ENCODE measurements around the gene POU3F1.
"Not testable (repeated sequence)": the region's sequence is repeated elsewhere in the genome, so short reads cannot be mapped to it uniquely, and the experiment has no call there.

POU3F1 gene

GRCh38 chr1:38037221-38037939 lies 9.2 kb downstream of the POU3F1 start:
- H3K4ac ChIP-seq (ENCODE audit: low read length) = no peak overlapping the region
- no peak overlapping the region for H3K4me3 ChIP-seq (ENCODE audit: low read length in 2 of 2)
- no peak overlapping the region for H2BK15ac ChIP-seq (ENCODE audit: low read length)
- H4K8ac ChIP-seq (ENCODE audit: low read depth, low read length) = no peak overlapping the region
- peaks cover 11 to 53% of the 10 kb centered on the region in 2 donors for H3K36me3 ChIP-seq (replicated peaks in 1 of 2; ENCODE audit: control insufficient read depth in 2 of 2, insufficient read depth in 2 of 2, low read length in 2 of 2)
- no peak overlapping the region for H3K14ac ChIP-seq (ENCODE audit: low read length)
- no peak overlapping the region for H3K27ac ChIP-seq (replicated peaks; ENCODE audit: low read length)
- no peak overlapping the region for H3K9ac ChIP-seq (ENCODE audit: low read depth, low read length, poor library complexity)
- H3K4me1 ChIP-seq (ENCODE audit: control insufficient read depth in 2 of 2, insufficient read depth in 1 of 2, low read depth in 1 of 2, low read length in 2 of 2) = peaks cover 11 to 18% of the 10 kb centered on the region in 2 donors
- H3K23ac ChIP-seq (ENCODE audit: low read depth, low read length, poor library complexity) = no peak overlapping the region
- H2BK12ac ChIP-seq (ENCODE audit: low read length) = no peak overlapping the region
- H3K27me3 ChIP-seq (ENCODE audit: control insufficient read depth in 3 of 3, insufficient read depth in 3 of 3, low read depth in 1 of 3, low read length in 3 of 3) = no peaks in the 10 kb centered on the region
- H3K79me1 ChIP-seq (ENCODE audit: low read depth, low read length) = peaks cover 4% of the 10 kb centered on the region
- no peak overlapping the region for H2AK5ac ChIP-seq (ENCODE audit: low read depth, low read length)
- DNase-seq (ENCODE audit: low spot score) = no peak
- H3K9me3 ChIP-seq (replicated peaks in 1 of 2; ENCODE audit: control insufficient read depth in 2 of 2, insufficient read depth in 1 of 2, low read depth in 1 of 2, low read length in 2 of 2) = peaks cover 7 to 10% of the 10 kb centered on the region in 2 donors
- H4K91ac ChIP-seq (ENCODE audit: low read depth, low read length, poor library complexity) = no peak overlapping the region
- H2BK5ac ChIP-seq (ENCODE audit: low read length) = no peak overlapping the region
- H2BK120ac ChIP-seq (ENCODE audit: low read depth, low read length) = no peak overlapping the region
- no CpG with 5 or more reads among the region's 5 CpGs for WGBS, 2 donors (ENCODE audit: extremely low coverage in 2 of 2, insufficient read length in 2 of 2, insufficient replicate concordance in 1 of 2)
- H2AFZ ChIP-seq (ENCODE audit: low read length) = no peak overlapping the region
- H3K4me2 ChIP-seq (ENCODE audit: insufficient read depth, low read length, poor library complexity, severe bottlenecking) = no peak overlapping the region
- H3K18ac ChIP-seq (ENCODE audit: low read length) = no peak overlapping the region

DNA sequence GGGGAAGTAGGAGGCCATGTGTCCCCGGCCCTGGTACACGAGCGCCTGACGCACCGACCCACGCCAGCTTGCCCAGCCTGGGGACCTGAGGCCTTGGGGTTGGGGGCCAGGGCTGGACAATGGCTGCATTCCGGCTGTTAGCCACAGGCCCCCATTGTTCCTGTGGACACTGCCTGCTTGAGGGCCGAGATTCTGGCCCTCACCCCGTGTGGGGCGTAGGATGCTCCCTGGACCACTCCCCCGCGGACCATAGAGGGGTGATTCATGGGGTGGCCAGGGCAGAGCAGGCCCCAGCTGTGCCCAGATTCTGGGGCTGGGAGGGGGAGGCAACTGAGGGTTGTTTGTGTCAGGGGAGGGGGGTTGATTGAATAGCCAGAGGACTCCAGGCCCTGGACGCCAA lies 11.7 kb downstream of the POU3F1 start:
- H3K79me1 ChIP-seq (ENCODE audit: low read depth, low read length) = no peaks in the 10 kb centered on the region
- no peak overlapping the region for H3K4ac ChIP-seq (ENCODE audit: low read length)
- H3K4me1 ChIP-seq (ENCODE audit: control insufficient read depth in 2 of 2, insufficient read depth in 1 of 2, low read depth in 1 of 2, low read length in 2 of 2) = peaks cover 16 to 18% of the 10 kb centered on the region in 2 donors
- H3K9me3 ChIP-seq (replicated peaks in 1 of 2; ENCODE audit: control insufficient read depth in 2 of 2, insufficient read depth in 1 of 2, low read depth in 1 of 2, low read length in 2 of 2) = peaks cover 7 to 10% of the 10 kb centered on the region in 2 donors
- no peak overlapping the region for H3K4me3 ChIP-seq (ENCODE audit: low read length in 2 of 2)
- no peak overlapping the region for H2BK15ac ChIP-seq (ENCODE audit: low read length)
- no CpG with 5 or more reads among the region's 13 CpGs for WGBS, 2 donors (ENCODE audit: extremely low coverage in 2 of 2, insufficient read length in 2 of 2, insufficient replicate concordance in 1 of 2)
- H2BK12ac ChIP-seq (ENCODE audit: low read length) = no peak overlapping the region
- peaks cover 9 to 28% of the 10 kb centered on the region in 2 donors for H3K36me3 ChIP-seq (replicated peaks in 1 of 2; ENCODE audit: control insufficient read depth in 2 of 2, insufficient read depth in 2 of 2, low read length in 2 of 2)
- peak overlapping the region; percentile 5 for H3K9ac ChIP-seq (ENCODE audit: low read depth, low read length, poor library complexity)
- H3K27ac ChIP-seq (replicated peaks; ENCODE audit: low read length) = no peak overlapping the region
- H2AK5ac ChIP-seq (ENCODE audit: low read depth, low read length) = peak overlapping the region; percentile 72
- H4K8ac ChIP-seq (ENCODE audit: low read depth, low read length) = no peak overlapping the region
- H2BK120ac ChIP-seq (ENCODE audit: low read depth, low read length) = no peak overlapping the region
- H3K23ac ChIP-seq (ENCODE audit: low read depth, low read length, poor library complexity) = peak overlapping the region; percentile 87
- H3K18ac ChIP-seq (ENCODE audit: low read length) = peak overlapping the region; percentile 51
- H3K27me3 ChIP-seq (ENCODE audit: control insufficient read depth in 3 of 3, insufficient read depth in 3 of 3, low read depth in 1 of 3, low read length in 3 of 3) = no peaks in the 10 kb centered on the region
- H3K4me2 ChIP-seq (ENCODE audit: insufficient read depth, low read length, poor library complexity, severe bottlenecking) = no peak overlapping the region
- H2AFZ ChIP-seq (ENCODE audit: low read length) = no peak overlapping the region
- DNase-seq (ENCODE audit: low spot score) = no peak
- no peak overlapping the region for H2BK5ac ChIP-seq (ENCODE audit: low read length)
- H4K91ac ChIP-seq (ENCODE audit: low read depth, low read length, poor library complexity) = no peak overlapping the region
- H3K14ac ChIP-seq (ENCODE audit: low read length) = peak overlapping the region; percentile 57

GRCh38 chr1:38032992-38033391 lies 13.6 kb downstream of the POU3F1 start:
- H3K27ac ChIP-seq (replicated peaks; ENCODE audit: low read length); H3K14ac ChIP-seq (ENCODE audit: low read length); H2BK5ac ChIP-seq (ENCODE audit: low read length); H4K8ac ChIP-seq (ENCODE audit: low read depth, low read length); H2BK12ac ChIP-seq (ENCODE audit: low read length); H3K4me3 ChIP-seq (ENCODE audit: low read length in 2 of 2); H3K79me1 ChIP-seq (ENCODE audit: low read depth, low read length); H3K9ac ChIP-seq (ENCODE audit: low read depth, low read length, poor library complexity); H3K23ac ChIP-seq (ENCODE audit: low read depth, low read length, poor library complexity); DNase-seq (ENCODE audit: low spot score); H2AK5ac ChIP-seq (ENCODE audit: low read depth, low read length); H2AFZ ChIP-seq (ENCODE audit: low read length); H3K4ac ChIP-seq (ENCODE audit: low read length); H3K27me3 ChIP-seq (ENCODE audit: control insufficient read depth in 3 of 3, insufficient read depth in 3 of 3, low read depth in 1 of 3, low read length in 3 of 3); H3K4me2 ChIP-seq (ENCODE audit: insufficient read depth, low read length, poor library complexity, severe bottlenecking); H3K9me3 ChIP-seq (replicated peaks in 1 of 2; ENCODE audit: control insufficient read depth in 2 of 2, insufficient read depth in 1 of 2, low read depth in 1 of 2, low read length in 2 of 2); H2BK120ac ChIP-seq (ENCODE audit: low read depth, low read length); H2BK15ac ChIP-seq (ENCODE audit: low read length); H3K18ac ChIP-seq (ENCODE audit: low read length); H4K91ac ChIP-seq (ENCODE audit: low read depth, low read length, poor library complexity): not testable (repeated sequence)
- peaks cover 28 to 34% of the 10 kb centered on the region in 2 donors for H3K4me1 ChIP-seq (ENCODE audit: control insufficient read depth in 2 of 2, insufficient read depth in 1 of 2, low read depth in 1 of 2, low read length in 2 of 2)
- no CpG with 5 or more reads among the region's 2 CpGs for WGBS, 2 donors (ENCODE audit: extremely low coverage in 2 of 2, insufficient read length in 2 of 2, insufficient replicate concordance in 1 of 2)
- H3K36me3 ChIP-seq (replicated peaks in 1 of 2; ENCODE audit: control insufficient read depth in 2 of 2, insufficient read depth in 2 of 2, low read length in 2 of 2) = peaks cover 2 to 13% of the 10 kb centered on the region in 2 donors

GRCh38 chr1:38031513-38031866 lies 15.1 kb downstream of the POU3F1 start:
- H4K8ac ChIP-seq (ENCODE audit: low read depth, low read length) = no peak overlapping the region
- H3K27me3 ChIP-seq (ENCODE audit: control insufficient read depth in 3 of 3, insufficient read depth in 3 of 3, low read depth in 1 of 3, low read length in 3 of 3) = no peaks in the 10 kb centered on the region
- no peak for DNase-seq (ENCODE audit: low spot score)
- no peak overlapping the region for H2AK5ac ChIP-seq (ENCODE audit: low read depth, low read length)
- H3K27ac ChIP-seq (replicated peaks; ENCODE audit: low read length) = no peak overlapping the region
- no peak overlapping the region for H3K4ac ChIP-seq (ENCODE audit: low read length)
- no peak overlapping the region for H3K14ac ChIP-seq (ENCODE audit: low read length)
- H2BK15ac ChIP-seq (ENCODE audit: low read length) = no peak overlapping the region
- no peak overlapping the region for H3K4me3 ChIP-seq (ENCODE audit: low read length in 2 of 2)
- H3K79me1 ChIP-seq (ENCODE audit: low read depth, low read length) = no peaks in the 10 kb centered on the region
- peaks cover 0 to 8% of the 10 kb centered on the region in 2 donors for H3K36me3 ChIP-seq (replicated peaks in 1 of 2; ENCODE audit: control insufficient read depth in 2 of 2, insufficient read depth in 2 of 2, low read length in 2 of 2)
- peak overlapping the region; percentile 12 for H3K23ac ChIP-seq (ENCODE audit: low read depth, low read length, poor library complexity)
- no peak overlapping the region for H2BK120ac ChIP-seq (ENCODE audit: low read depth, low read length)
- H3K4me1 ChIP-seq (ENCODE audit: control insufficient read depth in 2 of 2, insufficient read depth in 1 of 2, low read depth in 1 of 2, low read length in 2 of 2) = peaks cover 28 to 44% of the 10 kb centered on the region in 2 donors
- no peak overlapping the region for H3K4me2 ChIP-seq (ENCODE audit: insufficient read depth, low read length, poor library complexity, severe bottlenecking)
- no peaks in the 10 kb centered on the region for H3K9me3 ChIP-seq (replicated peaks in 1 of 2; ENCODE audit: control insufficient read depth in 2 of 2, insufficient read depth in 1 of 2, low read depth in 1 of 2, low read length in 2 of 2)
- H3K18ac ChIP-seq (ENCODE audit: low read length) = peak overlapping the region; percentile 52
- H2BK5ac ChIP-seq (ENCODE audit: low read length) = no peak overlapping the region
- H4K91ac ChIP-seq (ENCODE audit: low read depth, low read length, poor library complexity) = no peak overlapping the region
- no peak overlapping the region for H2BK12ac ChIP-seq (ENCODE audit: low read length)
- no peak overlapping the region for H2AFZ ChIP-seq (ENCODE audit: low read length)
- no peak overlapping the region for H3K9ac ChIP-seq (ENCODE audit: low read depth, low read length, poor library complexity)
- no CpG with 5 or more reads among the region's 4 CpGs for WGBS, 2 donors (ENCODE audit: extremely low coverage in 2 of 2, insufficient read length in 2 of 2, insufficient replicate concordance in 1 of 2)
